ENCODE results near the gene POFUT1. TPM values are rescaled to one million over a fixed set of nuclear protein-coding genes. Genes with fewer than 3 reads are reported as not detected.
A peak's percentile ranks its signal among the peaks of the same experiment; 100 is the strongest.

The POFUT1 gene
- total RNA-seq, 1 donor = 50.1 TPM

DNA sequence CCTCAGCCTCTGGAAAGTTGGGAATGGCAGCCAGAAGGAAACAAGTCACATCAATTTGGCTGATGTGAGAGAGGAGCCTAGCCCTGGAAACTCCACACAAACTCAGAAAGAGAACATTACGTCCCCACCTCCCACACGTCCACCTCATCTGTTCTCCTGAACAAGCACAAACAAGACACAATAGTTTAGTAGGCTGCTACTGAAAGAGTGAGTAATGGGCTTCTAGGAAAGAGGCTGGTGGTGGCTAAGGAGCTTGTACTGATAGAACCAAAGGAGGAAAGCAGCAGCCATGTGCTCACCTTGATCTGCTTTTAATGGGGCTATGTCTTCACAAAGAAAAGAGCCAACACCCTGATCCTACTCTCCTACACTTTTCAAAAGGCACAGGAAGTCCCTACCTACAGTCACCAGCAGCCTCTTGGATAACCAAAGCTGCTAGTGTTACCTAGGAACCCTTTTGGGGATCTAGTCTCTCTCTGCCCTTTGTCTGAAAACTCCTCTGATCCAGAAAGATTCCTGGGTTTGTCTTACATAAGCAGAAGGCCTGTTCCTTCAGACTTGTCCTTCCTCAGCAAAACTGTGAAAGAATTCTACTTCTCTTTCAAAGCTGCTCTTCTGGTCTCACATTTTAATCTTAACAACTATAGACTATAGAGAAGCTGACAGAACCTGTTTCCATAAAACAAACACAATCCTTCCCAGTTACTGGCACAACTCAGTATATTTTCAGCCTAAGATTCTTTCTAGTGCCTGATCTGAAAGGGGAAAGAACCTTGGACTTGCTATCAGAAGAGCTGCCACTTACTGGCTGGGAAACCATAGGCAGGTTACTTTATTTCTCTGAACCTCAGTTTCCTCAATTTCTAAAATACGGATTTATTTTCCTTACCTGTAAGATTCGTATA is 3.2 kb upstream of the POFUT1 start:
- DNase-seq (ENCODE audit: low read depth) = peak; percentile 31
- TF ChIP-seq, protein P1, sequence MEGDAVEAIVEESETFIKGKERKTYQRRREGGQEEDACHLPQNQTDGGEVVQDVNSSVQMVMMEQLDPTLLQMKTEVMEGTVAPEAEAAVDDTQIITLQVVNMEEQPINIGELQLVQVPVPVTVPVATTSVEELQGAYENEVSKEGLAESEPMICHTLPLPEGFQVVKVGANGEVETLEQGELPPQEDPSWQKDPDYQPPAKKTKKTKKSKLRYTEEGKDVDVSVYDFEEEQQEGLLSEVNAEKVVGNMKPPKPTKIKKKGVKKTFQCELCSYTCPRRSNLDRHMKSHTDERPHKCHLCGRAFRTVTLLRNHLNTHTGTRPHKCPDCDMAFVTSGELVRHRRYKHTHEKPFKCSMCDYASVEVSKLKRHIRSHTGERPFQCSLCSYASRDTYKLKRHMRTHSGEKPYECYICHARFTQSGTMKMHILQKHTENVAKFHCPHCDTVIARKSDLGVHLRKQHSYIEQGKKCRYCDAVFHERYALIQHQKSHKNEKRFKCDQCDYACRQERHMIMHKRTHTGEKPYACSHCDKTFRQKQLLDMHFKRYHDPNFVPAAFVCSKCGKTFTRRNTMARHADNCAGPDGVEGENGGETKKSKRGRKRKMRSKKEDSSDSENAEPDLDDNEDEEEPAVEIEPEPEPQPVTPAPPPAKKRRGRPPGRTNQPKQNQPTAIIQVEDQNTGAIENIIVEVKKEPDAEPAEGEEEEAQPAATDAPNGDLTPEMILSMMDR (IDR thresholded peaks at IDR 0.05; ENCODE audit: insufficient read depth, low read depth, low read length) = no peak
- no peak overlapping the region for H3K4me3 ChIP-seq (ENCODE audit: low read depth, low read length)

DNA sequence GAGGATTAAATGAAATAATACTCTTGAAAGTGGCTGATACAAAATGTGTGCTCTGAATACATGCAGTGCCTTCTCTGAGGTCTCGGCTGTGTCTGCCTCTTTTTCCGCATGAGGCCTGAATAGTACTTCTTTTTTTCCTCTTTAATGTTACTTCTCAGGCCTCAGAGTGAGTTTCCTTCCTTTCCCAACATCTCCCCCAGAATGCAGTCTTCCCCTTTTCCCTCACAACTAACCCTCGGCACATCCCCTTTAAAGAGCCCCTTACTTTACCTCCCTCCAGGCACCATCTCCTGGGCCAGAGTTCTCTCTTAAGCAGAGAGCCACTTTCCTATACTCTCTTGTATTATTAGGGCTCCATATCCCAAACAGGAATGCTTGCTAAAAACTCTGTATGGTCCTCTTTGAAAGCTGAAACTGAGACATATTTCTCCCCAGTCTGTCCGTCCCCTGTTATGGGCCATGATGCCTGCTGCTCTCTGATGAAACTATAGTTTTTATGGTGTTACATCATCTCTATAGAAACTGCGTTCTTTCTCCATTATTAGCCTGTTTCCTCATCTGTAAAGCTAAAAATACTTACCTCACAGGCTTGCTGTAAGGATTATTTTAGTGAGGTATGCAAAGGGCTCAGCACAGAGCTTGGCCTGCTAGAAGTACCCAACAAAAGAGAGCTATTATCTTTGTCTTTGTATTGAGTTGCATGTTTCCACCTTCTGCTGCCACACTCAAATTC is 2.4 kb upstream of the POFUT1 start:
- H3K4me3 ChIP-seq (ENCODE audit: low read depth, low read length) = peak overlapping the region; percentile 85
- peak; percentile 65 for DNase-seq (ENCODE audit: low read depth)
- TF ChIP-seq, protein P1 (IDR thresholded peaks at IDR 0.05; ENCODE audit: insufficient read depth, low read depth, low read length) = no peak

DNA sequence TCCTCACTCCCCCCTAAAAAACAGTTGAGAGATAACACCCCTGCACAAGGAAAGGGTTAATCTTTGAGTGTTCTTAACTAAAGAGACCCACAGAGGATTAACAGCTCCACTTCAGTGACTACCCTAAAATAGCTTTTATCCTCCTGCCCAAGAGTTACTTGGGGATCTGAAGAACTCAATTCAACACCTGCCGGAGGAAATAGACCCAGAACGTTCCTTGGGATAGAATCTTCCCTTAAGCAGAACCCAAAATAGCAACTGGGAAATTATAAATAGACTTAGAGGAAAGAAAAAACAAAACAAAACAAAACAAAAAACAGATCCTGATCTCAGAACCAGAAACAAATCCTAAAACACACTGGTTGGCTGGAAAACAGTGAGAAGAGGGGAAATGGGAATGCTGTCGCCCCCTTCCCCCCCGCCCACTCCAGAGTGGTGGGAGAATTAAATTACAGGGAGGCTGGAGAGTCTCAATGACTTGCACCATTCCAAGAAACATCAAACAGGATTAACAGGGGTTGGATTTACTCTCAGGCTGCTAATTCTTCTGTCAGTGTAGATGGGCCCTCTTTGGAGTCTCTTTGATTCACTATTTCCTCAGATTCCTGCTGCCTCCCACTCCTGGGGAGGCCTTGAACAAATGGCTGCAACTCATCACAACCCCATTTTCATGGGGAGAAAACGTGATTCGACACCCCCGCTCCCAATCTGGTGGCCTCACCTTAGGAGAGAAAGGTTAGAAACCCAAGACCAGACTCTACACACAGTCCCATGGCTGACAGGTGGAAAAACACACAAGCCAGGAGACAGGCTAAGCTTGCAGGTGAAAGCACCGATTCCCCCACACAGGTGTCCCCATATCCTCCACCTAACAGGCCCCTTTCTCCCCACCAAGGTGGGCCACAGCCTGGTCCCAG is 1.6 kb upstream of the POFUT1 start:
- no peak for DNase-seq (ENCODE audit: low read depth)
- TF ChIP-seq, protein P1 (IDR thresholded peaks at IDR 0.05; ENCODE audit: insufficient read depth, low read depth, low read length) = no peak
- peak overlapping the region; percentile 85 for H3K4me3 ChIP-seq (ENCODE audit: low read depth, low read length)

DNA sequence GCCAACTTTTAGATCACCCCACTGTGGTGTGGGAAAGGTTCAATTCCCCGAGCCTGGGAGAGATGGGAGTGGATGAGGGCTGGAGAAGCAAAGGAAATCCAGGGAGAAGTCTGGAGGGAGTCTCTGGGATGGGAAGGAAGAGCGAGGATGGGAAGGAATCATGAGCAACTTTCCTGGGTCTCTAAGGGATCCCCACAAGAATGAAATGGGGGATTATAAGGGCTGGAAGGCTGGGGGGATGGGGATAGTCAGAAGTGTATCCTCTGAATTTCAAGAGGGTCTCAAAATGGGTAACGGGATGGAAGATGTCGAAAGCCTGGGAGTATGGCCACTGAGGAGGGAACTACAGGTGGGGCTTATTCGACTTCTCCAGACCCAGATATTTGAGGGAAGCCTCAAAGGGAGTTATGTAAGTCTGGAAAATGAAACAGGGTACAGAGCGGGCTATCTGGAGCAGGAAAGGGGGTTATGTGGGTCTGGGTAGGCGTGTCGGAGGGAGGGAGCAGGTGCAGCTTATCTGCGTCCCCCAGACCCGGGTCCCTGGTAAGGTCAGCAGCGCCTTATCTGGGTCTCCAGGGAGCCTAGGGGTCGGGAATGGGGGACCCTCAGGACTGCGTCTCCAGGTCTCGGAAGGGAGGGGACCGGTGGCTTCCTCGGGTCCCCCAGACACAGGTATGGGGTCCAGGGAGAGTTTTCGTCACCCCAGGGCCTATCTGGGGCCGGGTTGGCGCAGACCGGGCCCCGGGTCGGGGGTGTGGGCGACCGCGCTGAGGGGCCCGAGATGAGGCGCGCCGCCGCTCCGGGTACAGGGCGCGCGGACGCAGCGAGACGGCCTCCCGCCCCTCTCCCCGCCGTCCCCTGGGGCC is 687 bp upstream of the POFUT1 start:
- peak overlapping the region; percentile 85 for H3K4me3 ChIP-seq (ENCODE audit: low read depth, low read length)
- TF ChIP-seq, protein P1 (IDR thresholded peaks at IDR 0.05; ENCODE audit: insufficient read depth, low read depth, low read length) = no peak
- no peak for DNase-seq (ENCODE audit: low read depth)

DNA sequence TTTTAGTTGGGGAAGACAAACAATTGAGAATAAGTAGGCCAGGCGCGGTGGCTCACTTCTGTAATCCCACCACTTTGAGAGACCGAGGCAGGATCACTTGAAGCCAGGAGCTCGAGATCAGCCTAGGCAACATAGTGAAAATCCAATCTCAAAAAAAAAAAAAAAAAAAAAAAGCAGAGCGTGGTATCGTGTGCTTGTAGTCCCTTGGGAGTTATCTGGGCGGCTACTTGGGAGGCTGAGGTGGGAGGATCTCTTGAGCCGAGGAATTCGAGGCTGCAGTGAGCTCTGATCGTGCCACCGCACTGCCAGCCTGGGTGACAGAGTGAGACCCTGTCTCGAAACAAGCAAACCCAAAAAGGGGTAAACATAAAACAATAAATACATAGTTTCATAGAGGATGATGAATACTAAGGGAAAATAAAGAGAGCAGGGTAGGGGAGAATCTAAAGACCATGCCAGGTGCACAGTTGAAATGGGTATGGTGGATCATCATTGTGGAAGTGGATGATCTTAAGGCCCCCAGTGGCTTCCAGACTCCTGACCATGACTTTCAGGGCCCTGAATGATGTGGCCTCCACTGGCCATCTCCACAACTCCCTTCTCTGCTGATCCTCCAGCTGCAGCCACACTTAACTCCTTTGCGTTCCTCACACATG is 947 bp downstream of the POFUT1 start:
- TF ChIP-seq, protein P1 (IDR thresholded peaks at IDR 0.05; ENCODE audit: insufficient read depth, low read depth, low read length) = no peak
- peak overlapping the region; percentile 94 for H3K4me3 ChIP-seq (ENCODE audit: low read depth, low read length)
- no peak for DNase-seq (ENCODE audit: low read depth)

Data from fibroblast of villous mesenchyme (primary cell).